ENCODE results near the gene COQ10A.

COQ10A gene

GRCh38 chr12:56304872-56305590, 38.3 kb downstream of the COQ10A start:
- TF ChIP-seq MAX (IDR thresholded peaks at IDR 0.05), result no peak
- TF ChIP-seq CEBPB (IDR thresholded peaks at IDR 0.05), result no peak
- TF ChIP-seq CREB1 (IDR thresholded peaks at IDR 0.05; ENCODE audit: low read depth), result no peak
- no peak for TF ChIP-seq EGR1 (IDR thresholded peaks at IDR 0.05)
- TF ChIP-seq YY1 (IDR thresholded peaks at IDR 0.05; ENCODE audit: low read depth), result no peak
- no peak for TF ChIP-seq ZBTB7A (IDR thresholded peaks at IDR 0.05; ENCODE audit: low read depth)
- no peak for TF ChIP-seq TAF1 (IDR thresholded peaks at IDR 0.05; ENCODE audit: low read depth)
- no peak for TF ChIP-seq NFIC (IDR thresholded peaks at IDR 0.05)
- no peak for TF ChIP-seq TEAD4 (IDR thresholded peaks at IDR 0.05)
- no peak for TF ChIP-seq RAD21 (IDR thresholded peaks at IDR 0.05; ENCODE audit: low read depth)
- no peak for TF ChIP-seq REST (IDR thresholded peaks at IDR 0.05; ENCODE audit: low read depth)

- TF ChIP-seq MAX (IDR thresholded peaks at IDR 0.05) (no peak), ZBTB7A (IDR thresholded peaks at IDR 0.05; ENCODE audit: low read depth) (no peak), EGR1 (IDR thresholded peaks at IDR 0.05) (no peak), REST (IDR thresholded peaks at IDR 0.05; ENCODE audit: low read depth) (no peak), RAD21 (IDR thresholded peaks at IDR 0.05; ENCODE audit: low read depth) (no peak), EP300 (IDR thresholded peaks at IDR 0.05; ENCODE audit: borderline replicate concordance) (no peak), CREB1 (IDR thresholded peaks at IDR 0.05; ENCODE audit: low read depth) (no peak), NFIC (IDR thresholded peaks at IDR 0.05) (no peak), TEAD4 (IDR thresholded peaks at IDR 0.05) (no peak), USF1 (IDR thresholded peaks at IDR 0.05) (no peak), FOXM1 (IDR thresholded peaks at IDR 0.05; ENCODE audit: borderline replicate concordance, low read depth) (no peak), YY1 (IDR thresholded peaks at IDR 0.05; ENCODE audit: low read depth) (no peak), TCF12 (IDR thresholded peaks at IDR 0.05; ENCODE audit: low read depth) (no peak), CEBPB (IDR thresholded peaks at IDR 0.05) (no peak), TAF1 (IDR thresholded peaks at IDR 0.05; ENCODE audit: low read depth) (no peak)
Measured at GRCh38 chr12:56307221-56307965, 40.7 kb downstream of the COQ10A start.

GRCh38 chr12:56308714-56309113, 42.0 kb downstream of the COQ10A start:
- TF ChIP-seq YY1 (IDR thresholded peaks at IDR 0.05; ENCODE audit: low read depth) (no peak), EGR1 (IDR thresholded peaks at IDR 0.05) (no peak), FOXM1 (IDR thresholded peaks at IDR 0.05; ENCODE audit: borderline replicate concordance, low read depth) (no peak), USF1 (IDR thresholded peaks at IDR 0.05) (no peak), EP300 (IDR thresholded peaks at IDR 0.05; ENCODE audit: borderline replicate concordance) (no peak), CREB1 (IDR thresholded peaks at IDR 0.05; ENCODE audit: low read depth) (no peak), REST (IDR thresholded peaks at IDR 0.05; ENCODE audit: low read depth) (no peak), NFIC (IDR thresholded peaks at IDR 0.05) (no peak), CEBPB (IDR thresholded peaks at IDR 0.05) (no peak), RAD21 (IDR thresholded peaks at IDR 0.05; ENCODE audit: low read depth) (no peak), TAF1 (IDR thresholded peaks at IDR 0.05; ENCODE audit: low read depth) (no peak), TEAD4 (IDR thresholded peaks at IDR 0.05) (no peak), MAX (IDR thresholded peaks at IDR 0.05) (no peak), ZBTB7A (IDR thresholded peaks at IDR 0.05; ENCODE audit: low read depth) (no peak), TCF12 (IDR thresholded peaks at IDR 0.05; ENCODE audit: low read depth) (no peak)

Data from Ishikawa (cell line).